Activated CD8-positive, alpha-beta memory T cell treated with anti-CD3 and anti-CD28 coated beads for 36 hours (primary cell): Measurements from ENCODE around the gene TCF3. TPM values are rescaled to one million over a fixed set of nuclear protein-coding genes. Genes with fewer than 3 reads are reported as not detected.

Experiments used
- CTCF ChIA-PET: fragments of 350-600 bp; sonication (Branson Sonifier 250); formaldehyde crosslinking; loops from one replicate; lab custom pipeline; 2021; ENCODE audit warnings: antibody characterized with exemption; lab: Charles Lee
- POLR2A ChIA-PET: fragments of 350-600 bp; sonication (Branson Sonifier 250); formaldehyde crosslinking; loops from one replicate; lab custom pipeline; 2021; ENCODE audit warnings: antibody characterized with exemption; lab: Charles Lee
- total RNA-seq, 2 experiments: library from RNA; stranded (reverse); gene quantifications; one replicate each; pipeline ENCODE4 v1.2.3, GENCODE V29; 2021

The TCF3 gene
- total RNA-seq, 2 experiments from 2014 or later: 103 to 109 TPM

- CTCF ChIA-PET: interaction anchor here (1.8 kb wide), 1 partner anchor 53 kb away, joined by 5 read pairs; no protein-coding TSS in a partner anchor
- POLR2A ChIA-PET: no interaction called here
Measured at GRCh38 chr19:1619703-1620102, 32.7 kb downstream of the TCF3 start.

GRCh38 chr19:1619094-1619439 lies 33.3 kb downstream of the TCF3 start:
- ChIA-PET CTCF (interaction anchor here (1.8 kb wide), 1 partner anchor 54 kb away, joined by 5 read pairs; no protein-coding TSS in a partner anchor), POLR2A (no interaction called here)

- CTCF ChIA-PET: interaction anchor here (0.9 to 1.8 kb wide), 3 partner anchors 9 to 142 kb away, joined by 3 to 5 read pairs (median 4); no protein-coding TSS in a partner anchor
Measured at GRCh38 chr19:1618157-1619093, 34.0 kb downstream of the TCF3 start.

GRCh38 chr19:1616875-1617274 lies 35.5 kb downstream of the TCF3 start:
- ChIA-PET CTCF (interaction anchor here (0.6 to 1.7 kb wide), 2 partner anchors 55 to 79 kb away, joined by 3 to 4 read pairs; no protein-coding TSS in a partner anchor), POLR2A (interaction anchor here (0.7 kb wide), 2 partner anchors 24 to 151 kb away, joined by 3 to 4 read pairs; no protein-coding TSS in a partner anchor)

More at GRCh38 chr19:1618157-1619093, 34.0 kb downstream of the TCF3 start:
- POLR2A ChIA-PET: no interaction called here

- ChIA-PET POLR2A (interaction anchor here (0.7 kb wide), 2 partner anchors 25 to 150 kb away, joined by 3 to 4 read pairs; no protein-coding TSS in a partner anchor), CTCF (interaction anchor here (1.7 kb wide), 1 partner anchor 56 kb away, joined by 4 read pairs; no protein-coding TSS in a partner anchor)
Measured at GRCh38 chr19:1616396-1616795, 36.0 kb downstream of the TCF3 start.

- ChIA-PET POLR2A (no interaction called here), CTCF (no interaction called here)
Measured at GRCh38 chr19:1615156-1615765, 37.2 kb downstream of the TCF3 start.

GRCh38 chr19:1613808-1614570 lies 38.4 kb downstream of the TCF3 start:
- POLR2A ChIA-PET: no interaction called here
- CTCF ChIA-PET: no interaction called here

GRCh38 chr19:1613146-1613545 lies 39.3 kb downstream of the TCF3 start:
- ChIA-PET CTCF (no interaction called here), POLR2A (no interaction called here)

GRCh38 chr19:1612114-1613086 lies 40.0 kb downstream of the TCF3 start:
- CTCF ChIA-PET: no interaction called here

GRCh38 chr19:1611353-1611752 lies 41.1 kb downstream of the TCF3 start:
- ChIA-PET CTCF (no interaction called here), POLR2A (no interaction called here)

More at GRCh38 chr19:1612114-1613086, 40.0 kb downstream of the TCF3 start:
- POLR2A ChIA-PET: no interaction called here

GRCh38 chr19:1610579-1610978 lies 41.8 kb downstream of the TCF3 start:
- ChIA-PET POLR2A (interaction anchor here (0.9 kb wide), 1 partner anchor 18 kb away, joined by 3 read pairs; the partner anchor contains the start of gene MBD3), CTCF (no interaction called here)

GRCh38 chr19:1609680-1610474 lies 42.5 kb downstream of the TCF3 start:
- POLR2A ChIA-PET: interaction anchor here (0.9 to 1.0 kb wide), 2 partner anchors 17 to 19 kb away, joined by 3 to 7 read pairs; partner anchors contain the start of gene MBD3

GRCh38 chr19:1609103-1609396 lies 43.4 kb downstream of the TCF3 start:
- ChIA-PET POLR2A (interaction anchor here (1.0 kb wide), 1 partner anchor 18 kb away, joined by 7 read pairs; no protein-coding TSS in a partner anchor), CTCF (no interaction called here)

More at GRCh38 chr19:1609680-1610474, 42.5 kb downstream of the TCF3 start:
- CTCF ChIA-PET: interaction anchor here (0.9 kb wide), 1 partner anchor 8 kb away, joined by 3 read pairs; no protein-coding TSS in a partner anchor

GRCh38 chr19:1608359-1609102 lies 43.9 kb downstream of the TCF3 start:
- CTCF ChIA-PET: interaction anchor here (5.2 kb wide), 1 partner anchor 63 kb away, joined by 28 read pairs; no protein-coding TSS in a partner anchor
- POLR2A ChIA-PET: interaction anchor here (1.0 kb wide), 1 partner anchor 17 kb away, joined by 7 read pairs; no protein-coding TSS in a partner anchor

GRCh38 chr19:1606138-1606651 lies 46.2 kb downstream of the TCF3 start:
- ChIA-PET POLR2A (interaction anchor here (0.6 to 2.2 kb wide), 4 partner anchors 13 to 166 kb away, joined by 3 to 18 read pairs (median 8); partner anchors contain the start of genes MBD3 and TCF3), CTCF (interaction anchor here (0.7 to 5.2 kb wide), 9 partner anchors 13 to 477 kb away, joined by 3 to 28 read pairs (median 3); partner anchors contain the start of gene MBD3)
